HepG2 (cell line): Measurements from ENCODE around the gene SPACA1. TPM values are rescaled to one million over a fixed set of nuclear protein-coding genes. Genes with fewer than 3 reads are reported as not detected.

ENCODE experiments used
- ATAC-seq: fragments of 200-7000 bp; cut with Tn5 transposase; 3 replicates; pipeline ENCODE4 v1.9.1; 2020; ENCODE audit warnings: mild to moderate bottlenecking, moderate library complexity
- BruUV-seq: library from RNA; stranded (reverse); fragments of 400-500 nt; replicated peaks from 2 replicates; lab custom pipeline; 2021; lab: Mats Ljungman, UMichigan
- CTCF ChIA-PET: fragments of 300-600 bp; formaldehyde crosslinking; extraction: SDS; loops from one replicate; lab custom pipeline; 2021; ENCODE audit warnings: low total read pairs, inconsistent platforms, low intra/inter-chr PET ratio; lab: Yijun Ruan, JAX
- POLR2A ChIA-PET: fragments of 350-600 bp; sonication (Branson Sonifier 250); formaldehyde crosslinking; loops from one replicate; lab custom pipeline; 2020; ENCODE audit warnings: antibody characterized with exemption, inconsistent platforms; lab: Yijun Ruan, JAX
- DNase-seq: peaks from one replicate; pipeline ENCODE4 v3.0.0-alpha.2; 2015; ENCODE audit warnings: low spot score
- FAIRE-seq: peaks from 3 replicates; lab custom pipeline; 2011; peaks lifted over from hg19 to GRCh38; lab: Jason Lieb, UNC
- H2AFZ ChIP-seq: one replicate; pipeline ENCODE4 v1.6.1; 2011; ENCODE audit warnings: low read length, inconsistent platforms
- H3K27ac ChIP-seq: fragments of 300-600 bp; 3 replicates; pipeline ENCODE4 v1.8.0; 2011; ENCODE audit warnings: mixed run types, mild to moderate bottlenecking, mixed read lengths, low read length, inconsistent platforms; ENCODE audit not compliant: insufficient read depth; ENCODE audit errors: extremely low read length
- H3K27me3 ChIP-seq, 2 experiments: fragments of 200-600 bp in 1 of 2; 2 replicates in 1 of 2; 3 replicates in 1 of 2; pipeline versions ENCODE4 v1.6.0 to v1.8.0; 2011; ENCODE audit warnings: low read length in 2 of 2, mild to moderate bottlenecking in 2 of 2, moderate library complexity in 2 of 2, inconsistent platforms in 1 of 2; ENCODE audit not compliant: insufficient read depth in 2 of 2, control insufficient read depth in 1 of 2
- H3K36me3 ChIP-seq, 2 experiments: fragments of 200-600 bp in 1 of 2; replicated peaks in 1 of 2; 2 replicates in 1 of 2; 3 replicates in 1 of 2; pipeline versions ENCODE4 v1.5.1 to v1.8.0; 2011; ENCODE audit warnings: low read length in 2 of 2, inconsistent platforms in 1 of 2; ENCODE audit not compliant: insufficient read depth in 2 of 2, control insufficient read depth in 1 of 2
- H3K4me1 ChIP-seq: 2 replicates; pipeline ENCODE4 v1.5.1; 2012; ENCODE audit warnings: low read length, inconsistent platforms; ENCODE audit not compliant: insufficient read depth
- H3K4me2 ChIP-seq: 2 replicates; pipeline ENCODE4 v1.6.0; 2011; ENCODE audit warnings: low read depth, low read length, inconsistent platforms
- H3K4me3 ChIP-seq, 3 experiments: fragments of 200-600 bp in 1 of 3; sonication (generic), shearing (Covaris generic) in 1 of 3; replicated peaks in 1 of 3; 2 replicates each; pipeline ENCODE4 v1.5.1; 2011 to 2016; ENCODE audit warnings: low read length in 3 of 3, inconsistent platforms in 2 of 3, low read depth in 2 of 3, mild to moderate bottlenecking in 2 of 3, control low read depth in 1 of 3, mixed read lengths in 1 of 3; ENCODE audit not compliant: insufficient read depth in 1 of 3
- H3K79me2 ChIP-seq: one replicate; pipeline ENCODE4 v1.6.1; 2011; ENCODE audit warnings: low read length, inconsistent platforms; ENCODE audit not compliant: insufficient read depth
- H3K9ac ChIP-seq: 2 replicates; pipeline ENCODE4 v1.6.0; 2011; ENCODE audit warnings: mild to moderate bottlenecking, low read depth, low read length, inconsistent platforms; ENCODE audit not compliant: insufficient read depth
- H3K9me3 ChIP-seq: 2 replicates; pipeline ENCODE4 v1.5.1; 2012; ENCODE audit warnings: mild to moderate bottlenecking, low read length
- H4K20me1 ChIP-seq: 2 replicates; pipeline ENCODE4 v1.6.0; 2011; ENCODE audit warnings: inconsistent platforms, mild to moderate bottlenecking, low read length, moderate library complexity; ENCODE audit not compliant: insufficient read depth
- MTA1 ChIP-seq: sonication (generic); formaldehyde crosslinking; IDR thresholded peaks from 2 replicates; pipeline ENCODE4 v1.4.0; 2020; ENCODE audit warnings: missing genetic modification reagents, mild to moderate bottlenecking, borderline replicate concordance
- NFE2 ChIP-seq: sonication (generic); formaldehyde crosslinking; IDR thresholded peaks from 2 replicates; pipeline ENCODE4 v1.4.0; 2020; ENCODE audit warnings: missing genetic modification reagents
- NR2F2 ChIP-seq: IDR thresholded peaks from 2 replicates; pipeline ENCODE4 v1.6.1; 2012; ENCODE audit warnings: low read depth, inconsistent platforms, borderline replicate concordance
- SMYD3 ChIP-seq: sonication (generic); formaldehyde crosslinking; IDR thresholded peaks from 2 replicates; pipeline ENCODE4 v1.8.1; 2023; ENCODE audit warnings: mild to moderate bottlenecking, missing genetic modification reagents
- SYNCRIP ChIP-seq: fragments of 200-400 bp; formaldehyde crosslinking; IDR thresholded peaks from 2 replicates; pipeline ENCODE4 v1.6.1; 2018; ENCODE audit warnings: mild to moderate bottlenecking, low read depth, low read length; ENCODE audit not compliant: insufficient read depth
- WGBS: methylation state at CpG from one replicate; pipeline ENCODE4 v1.1.6; 2017; ENCODE audit warnings: low lambda C conversion rate; 5-methylcytosine and 5-hydroxymethylcytosine counted together
- in situ Hi-C: cut with HindIII; loops from 2 replicates; pipeline ENCODE4 v1.10.0; 2017; ENCODE audit warnings: low pct_unique_long_range_greater_than_20kb; ENCODE audit not compliant: extremely low pct_ligation_motif_present
- intact Hi-C: fragments of 100-400 bp; cut with micrococcal nuclease; formaldehyde crosslinking; loops from one replicate; pipeline ENCODE4 v1.10.0; 2022; ENCODE audit not compliant: unreplicated experiment
- polyA plus RNA-seq, 8 experiments: library from polyadenylated mRNA; depleted of rRNA in 3 of 8; stranded (reverse) in 7 of 8; unstranded in 1 of 8; fragments of >200 nt; fragmentation: Illumina TruSeq in 4 of 8; extraction: Trizol in 4 of 8; gene quantifications; 2 replicates each; pipeline versions ENCODE4 v1.2.1 to v1.2.3, GENCODE V29; 2011 to 2016; ENCODE audit warnings: low read depth in 4 of 8, missing spikeins in 1 of 8, mixed read lengths in 1 of 8; ENCODE audit not compliant: insufficient read depth in 1 of 8
- total RNA-seq, 5 experiments: library from RNA; depleted of rRNA; stranded (reverse); fragments of >200 nt; fragmentation: Illumina TruSeq; extraction: Trizol; gene quantifications; 2 replicates each; pipeline ENCODE4 v1.2.3, GENCODE V29; 2016; ENCODE audit warnings: low read depth in 1 of 5
- TF ChIP-seq, protein P1 (sequence below): sonication (generic); formaldehyde crosslinking; IDR thresholded peaks from 2 replicates; pipeline ENCODE4 v1.5.1; 2020; ENCODE audit warnings: missing genetic modification reagents, mild to moderate bottlenecking, borderline replicate concordance
- TF ChIP-seq, protein P2 (sequence below): sonication (generic); formaldehyde crosslinking; IDR thresholded peaks from 2 replicates; pipeline ENCODE4 v1.8.0; 2022; ENCODE audit warnings: mild to moderate bottlenecking, missing genetic modification reagents, moderate library complexity

The SPACA1 gene
- total and polyA plus RNA-seq, 2 of the 13 experiments (the other 11 are each of a cell fraction or from before 2014, with no cell fraction given), result 0.07 TPM; not detected in 1

DNA sequence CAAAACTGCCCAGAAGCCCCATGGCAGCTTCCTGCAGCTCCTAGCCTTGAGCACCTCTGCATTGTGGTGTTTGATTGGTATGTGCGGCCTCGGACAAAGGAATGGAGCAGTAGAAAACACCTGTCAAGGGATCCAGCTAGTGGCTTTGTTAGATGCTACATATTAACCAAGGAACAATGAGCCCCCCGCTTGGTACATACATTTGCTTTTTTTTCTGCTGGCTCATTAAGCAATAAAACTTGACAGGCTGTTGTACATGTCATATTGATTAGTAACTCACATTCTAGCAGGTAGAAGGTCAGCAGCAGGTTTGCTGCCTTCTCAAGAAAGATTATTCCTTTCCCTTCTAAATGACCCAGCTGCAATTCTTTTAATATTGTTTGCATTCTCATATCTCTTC, 937 bp downstream of the SPACA1 start:
- FAIRE-seq, result no peak
- TF ChIP-seq, protein P1, sequence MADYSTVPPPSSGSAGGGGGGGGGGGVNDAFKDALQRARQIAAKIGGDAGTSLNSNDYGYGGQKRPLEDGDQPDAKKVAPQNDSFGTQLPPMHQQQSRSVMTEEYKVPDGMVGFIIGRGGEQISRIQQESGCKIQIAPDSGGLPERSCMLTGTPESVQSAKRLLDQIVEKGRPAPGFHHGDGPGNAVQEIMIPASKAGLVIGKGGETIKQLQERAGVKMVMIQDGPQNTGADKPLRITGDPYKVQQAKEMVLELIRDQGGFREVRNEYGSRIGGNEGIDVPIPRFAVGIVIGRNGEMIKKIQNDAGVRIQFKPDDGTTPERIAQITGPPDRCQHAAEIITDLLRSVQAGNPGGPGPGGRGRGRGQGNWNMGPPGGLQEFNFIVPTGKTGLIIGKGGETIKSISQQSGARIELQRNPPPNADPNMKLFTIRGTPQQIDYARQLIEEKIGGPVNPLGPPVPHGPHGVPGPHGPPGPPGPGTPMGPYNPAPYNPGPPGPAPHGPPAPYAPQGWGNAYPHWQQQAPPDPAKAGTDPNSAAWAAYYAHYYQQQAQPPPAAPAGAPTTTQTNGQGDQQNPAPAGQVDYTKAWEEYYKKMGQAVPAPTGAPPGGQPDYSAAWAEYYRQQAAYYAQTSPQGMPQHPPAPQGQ, result no peak
- TF ChIP-seq, protein P2, sequence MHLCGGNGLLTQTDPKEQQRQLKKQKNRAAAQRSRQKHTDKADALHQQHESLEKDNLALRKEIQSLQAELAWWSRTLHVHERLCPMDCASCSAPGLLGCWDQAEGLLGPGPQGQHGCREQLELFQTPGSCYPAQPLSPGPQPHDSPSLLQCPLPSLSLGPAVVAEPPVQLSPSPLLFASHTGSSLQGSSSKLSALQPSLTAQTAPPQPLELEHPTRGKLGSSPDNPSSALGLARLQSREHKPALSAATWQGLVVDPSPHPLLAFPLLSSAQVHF (CRISPR knock-in tag), result no peak
- no peak for TF ChIP-seq NR2F2
- TF ChIP-seq SMYD3 (CRISPR knock-in tag), result no peak
- no peak for TF ChIP-seq NFE2 (CRISPR knock-in tag)
- no peak for TF ChIP-seq SYNCRIP
- TF ChIP-seq MTA1 (CRISPR knock-in tag), result no peak
- TF ChIP-seq, all 625 proteins: peak for 0
- 24% methylated on average over 3 of the region's 3 CpGs for WGBS
- Histone ChIP-seq H3K36me3 (no peaks in the 10 kb centered on the region), H4K20me1 (no peaks in the 10 kb centered on the region), H3K27me3 (no peaks in the 10 kb centered on the region; a peak in 1 of 5 replicates), H3K4me1 (no peaks in the 10 kb centered on the region), H3K9me3 (no peaks in the 10 kb centered on the region), H3K4me3 (no peak overlapping the region), H3K9ac (no peak overlapping the region), H2AFZ (no peak overlapping the region), H3K27ac (no peak overlapping the region), H3K4me2 (no peak overlapping the region), H3K79me2 (no peaks in the 10 kb centered on the region)
- in situ Hi-C loops (no loop called here), intact Hi-C loops (no loop called here)
- BruUV-seq, result no TSS peak
- DNase-seq (no peak), ATAC-seq (no peak)
- ChIA-PET POLR2A (no interaction called here), CTCF (no interaction called here)
